NCI-H1436 (cell line): Measurements from ENCODE around the gene TAF1B.
A peak's percentile ranks its signal among the peaks of the same experiment; 100 is the strongest.

ENCODE experiments used
- DNase-seq: peaks from one replicate; lab custom pipeline; 2025; lab: John Stamatoyannopoulos, UW

Gene TAF1B

DNA sequence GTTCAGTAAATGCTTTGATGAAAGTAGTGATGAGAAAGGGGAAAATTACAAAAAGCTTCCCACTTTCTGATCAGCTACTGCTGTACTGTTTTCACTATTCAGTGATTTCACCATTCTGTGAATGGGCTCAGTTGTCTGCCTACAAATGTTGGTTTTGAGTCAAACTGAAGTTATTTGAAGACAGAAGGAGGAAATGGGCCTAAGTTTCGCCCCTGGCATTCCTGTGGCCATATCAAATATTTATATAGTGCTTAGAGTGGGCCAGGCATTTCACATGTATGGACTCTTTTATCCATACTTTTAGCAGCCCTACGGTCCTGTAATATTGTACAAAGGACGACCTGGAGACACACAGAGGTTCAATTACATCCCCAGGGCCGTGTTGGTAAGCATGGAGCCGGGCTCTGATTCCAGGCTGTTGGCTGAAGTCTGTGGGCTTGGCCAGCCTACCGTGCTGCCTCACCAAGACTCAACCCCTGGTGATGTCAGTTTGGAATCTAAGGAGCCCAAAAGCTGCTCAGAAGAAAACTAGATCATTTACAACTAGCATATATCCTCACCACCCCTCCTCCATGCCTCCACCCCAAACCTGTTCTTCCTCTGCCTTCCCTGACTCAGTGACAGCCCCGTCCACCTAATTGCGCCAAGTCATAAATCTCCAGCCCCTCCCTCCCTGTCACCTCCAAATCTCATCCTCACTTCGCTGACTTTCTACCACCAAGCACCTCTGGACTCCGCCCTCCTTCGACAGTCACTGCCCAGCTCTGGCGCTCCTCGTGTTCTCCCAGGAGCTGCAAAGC, 98.1 kb downstream of the TAF1B start:
- DNase-seq, result no peak

- DNase-seq, result no peak
Measured at GRCh38 chr2:9941996-9942390, 98.7 kb downstream of the TAF1B start.

DNA sequence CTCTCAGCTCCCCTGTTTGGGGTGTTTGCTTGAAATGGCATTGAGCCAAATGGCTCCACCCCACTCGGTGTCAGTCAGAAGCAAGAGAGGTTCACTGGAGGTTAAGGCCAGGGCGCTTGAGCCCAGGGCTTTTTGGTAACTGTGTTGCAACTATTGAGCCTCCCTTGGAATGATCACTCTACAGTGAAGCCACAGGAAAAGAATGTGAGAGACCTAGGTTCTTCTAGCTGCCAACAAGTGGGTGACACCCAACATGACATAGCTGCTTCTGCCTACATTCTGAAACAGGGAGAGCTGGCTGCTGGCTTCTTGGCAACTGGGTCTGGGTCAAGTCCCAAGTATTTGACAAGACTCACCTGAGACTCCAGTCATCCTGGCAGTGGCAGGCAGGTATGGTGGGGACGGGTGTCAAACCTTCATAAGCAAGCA, 101.1 kb downstream of the TAF1B start:
- DNase-seq, result no peak

GRCh38 chr2:9945596-9945995, 102.3 kb downstream of the TAF1B start:
- DNase-seq, result no peak

GRCh38 chr2:9946076-9946475, 102.8 kb downstream of the TAF1B start:
- DNase-seq, result no peak

- no peak for DNase-seq
Measured at GRCh38 chr2:9946818-9947217, 103.5 kb downstream of the TAF1B start.

DNA sequence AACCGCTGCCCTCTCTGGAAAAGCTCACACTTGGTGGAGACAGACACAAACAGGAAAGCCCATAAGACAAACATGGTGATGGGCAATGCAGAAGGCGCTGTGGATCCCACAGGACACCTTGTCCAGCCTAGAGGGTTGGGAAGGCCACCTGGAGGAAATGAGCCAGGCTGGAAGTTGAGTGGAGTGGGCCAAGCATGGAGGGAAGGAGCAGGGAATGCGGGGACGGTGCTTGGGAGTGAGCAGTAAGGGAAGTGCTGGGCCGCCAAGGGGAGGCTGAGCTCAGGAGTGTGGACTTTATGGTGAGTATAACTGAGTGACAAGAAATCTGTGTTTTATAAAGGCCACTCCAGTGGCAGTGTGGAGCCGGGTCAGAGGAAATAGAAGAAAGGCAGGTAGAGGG, 105.4 kb downstream of the TAF1B start:
- DNase-seq, result no peak

DNA sequence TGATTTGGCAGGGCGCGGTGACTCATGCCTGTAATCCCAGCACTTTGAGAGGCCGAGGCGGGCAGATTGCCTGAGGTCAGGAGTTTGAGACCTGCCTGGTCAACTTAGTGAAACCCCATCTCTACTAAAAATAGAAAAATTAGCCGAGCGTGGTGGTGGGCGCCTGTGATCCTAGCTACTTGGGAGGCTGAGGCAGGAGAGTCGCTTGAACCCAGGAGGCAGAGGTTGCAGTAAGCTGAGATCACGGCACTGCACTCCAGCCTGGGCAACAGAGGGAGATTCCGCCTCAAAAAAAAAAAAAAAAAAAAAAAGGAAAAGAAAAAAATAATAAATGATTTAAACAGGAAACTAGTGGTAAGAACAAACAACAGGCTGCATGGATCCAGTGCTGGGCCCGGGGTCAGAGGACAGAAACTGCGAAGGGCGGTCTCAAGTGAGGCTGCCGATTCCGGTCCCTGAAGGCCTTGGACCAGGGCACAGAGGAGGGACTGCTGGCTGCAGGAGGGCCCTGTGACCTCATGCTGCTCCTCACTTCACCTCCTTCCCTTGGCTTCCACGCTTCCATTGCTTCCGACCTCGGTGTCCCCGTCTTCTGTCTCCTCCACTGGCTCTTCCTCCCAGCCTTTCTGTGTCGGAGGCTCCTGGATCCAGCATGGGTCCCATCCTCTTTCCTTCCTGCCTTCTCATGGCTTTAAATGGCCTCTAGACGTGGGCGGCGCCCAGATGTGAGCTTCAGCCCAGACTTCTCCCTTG, 106.1 kb downstream of the TAF1B start:
- no peak for DNase-seq

GRCh38 chr2:9949992-9950520, 106.8 kb downstream of the TAF1B start:
- no peak for DNase-seq

GRCh38 chr2:9950521-9951271, 107.4 kb downstream of the TAF1B start:
- DNase-seq, result peak; percentile 58

DNA sequence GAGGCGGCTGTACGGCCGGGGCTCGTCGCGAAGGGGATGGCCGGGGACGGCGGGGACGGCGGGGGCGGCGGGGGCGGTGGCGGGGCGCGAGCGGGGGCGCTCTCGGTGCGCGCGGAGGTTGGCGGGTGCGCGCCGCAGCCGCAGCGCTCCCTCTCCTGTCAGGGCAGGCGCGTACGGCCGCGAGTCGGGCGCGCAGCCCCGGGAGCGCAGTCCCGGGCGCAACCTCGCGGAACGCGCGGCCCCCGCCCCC, 107.9 kb downstream of the TAF1B start:
- DNase-seq, result no peak

DNA sequence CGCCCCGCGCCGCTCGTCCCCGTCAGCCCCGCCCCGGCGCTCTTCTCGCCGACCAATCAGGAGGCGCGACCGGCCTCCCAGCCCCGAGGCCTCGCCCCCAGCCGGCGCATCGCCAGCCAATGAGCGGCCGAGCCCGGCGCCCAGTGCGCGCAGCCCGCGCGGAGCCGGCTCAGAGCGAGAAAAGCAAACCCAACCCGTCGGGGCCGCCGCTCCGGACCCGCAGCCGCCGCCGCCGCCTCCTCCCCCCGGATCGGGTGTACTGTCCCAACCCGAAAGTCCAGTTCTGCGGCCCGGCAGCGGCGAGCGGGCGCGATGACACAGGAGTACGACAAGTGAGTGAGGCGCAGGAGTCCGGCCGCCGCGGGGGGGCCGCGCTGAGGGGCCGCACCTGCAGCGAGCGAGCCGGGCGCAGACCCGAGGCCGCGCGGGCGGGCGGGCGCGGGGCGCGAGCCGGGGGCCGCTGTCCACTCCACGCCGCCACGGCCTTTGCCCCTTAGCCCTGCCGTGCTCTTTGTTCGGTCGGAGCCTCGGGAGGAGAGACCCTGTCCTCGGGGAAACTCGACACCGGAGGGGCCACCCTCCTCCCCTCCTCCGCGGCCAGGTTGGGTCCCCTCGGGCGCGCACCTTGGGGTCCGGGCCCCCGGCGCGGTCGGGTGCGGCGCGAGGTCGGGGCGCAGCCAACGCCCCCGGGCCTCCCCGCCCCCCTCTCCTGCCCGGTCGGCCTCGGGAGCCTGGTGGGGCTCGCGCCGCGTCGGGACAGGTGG, 108.4 kb downstream of the TAF1B start, which contains the start of gene GRHL1:
TSS of gene GRHL1 (plus strand) at position 172 of the 764 bp plus-strand sequence. CDS start at position 313, 141 bp downstream.
- peak; percentile 89 for DNase-seq

- DNase-seq, result no peak
Measured at GRCh38 chr2:9952286-9952737, 109.0 kb downstream of the TAF1B start.

DNA sequence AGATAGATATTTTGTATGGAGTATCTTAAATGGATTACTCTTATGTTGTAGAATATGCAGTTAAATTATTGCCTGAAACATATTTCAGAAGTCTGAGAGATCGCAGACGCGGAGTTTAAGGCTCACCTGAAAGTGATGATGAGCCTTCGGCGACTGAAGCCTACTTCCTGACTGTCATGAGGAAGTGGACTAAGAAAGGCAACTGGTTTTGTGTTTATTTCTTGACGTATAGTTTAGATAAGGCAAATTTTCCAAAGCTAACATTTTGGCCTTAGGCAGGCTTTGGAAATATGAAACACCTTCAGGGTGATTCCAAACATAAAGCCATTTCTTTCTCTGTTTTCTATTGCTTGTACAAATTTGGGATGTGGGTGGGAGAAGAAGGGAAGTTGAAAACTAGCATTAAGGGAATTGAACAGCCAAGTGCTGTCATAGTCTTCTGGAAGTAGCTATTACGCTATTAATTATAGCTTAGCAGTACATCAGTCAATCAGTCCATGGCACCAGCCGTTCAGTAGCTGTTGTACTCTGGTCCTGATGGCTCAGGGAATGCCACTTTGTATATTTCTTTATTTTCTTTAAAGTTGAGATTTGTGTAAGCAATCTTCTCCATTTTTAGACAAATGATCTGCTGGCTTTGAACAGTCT, 109.7 kb downstream of the TAF1B start:
- no peak for DNase-seq

DNA sequence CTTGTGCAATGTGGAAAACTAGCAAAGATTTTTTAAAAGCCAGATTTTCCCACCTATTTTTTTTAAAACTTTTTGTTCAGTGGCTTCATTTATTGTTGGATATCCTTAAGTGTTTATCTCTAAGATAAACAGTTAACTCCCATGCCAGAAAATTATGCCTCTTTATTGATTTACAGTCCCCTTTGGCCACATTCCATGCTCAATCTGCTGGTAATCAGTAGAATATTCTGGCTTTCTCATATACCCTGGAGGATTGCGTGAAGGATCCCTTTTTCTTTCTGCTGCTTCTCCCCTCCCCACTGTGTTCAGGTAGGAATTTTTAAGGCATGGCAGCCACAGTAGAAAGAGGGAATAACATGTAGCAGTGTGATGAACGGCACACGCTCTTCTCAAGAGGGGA, 110.9 kb downstream of the TAF1B start:
- DNase-seq, result no peak

DNA sequence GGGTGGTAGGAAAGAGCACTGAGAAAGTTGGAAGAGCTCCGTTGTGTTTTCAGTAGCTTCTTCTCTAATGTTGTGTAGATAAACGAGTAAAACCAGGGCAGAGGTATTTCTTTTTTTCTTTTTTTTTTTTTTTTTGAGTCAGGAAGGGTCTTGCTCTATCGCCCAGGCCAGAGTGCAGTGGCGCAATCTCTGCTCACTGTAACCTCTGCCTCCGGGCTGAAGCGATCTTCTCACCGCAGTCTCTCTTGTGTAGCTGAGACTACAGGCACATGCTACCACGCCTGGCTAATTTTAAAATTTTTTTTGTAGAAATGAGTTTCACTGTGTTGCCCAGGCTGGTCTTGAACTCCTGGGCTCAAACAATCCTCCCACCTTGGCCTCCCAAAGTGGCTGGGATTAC, 114.8 kb downstream of the TAF1B start:
- no peak for DNase-seq

DNA sequence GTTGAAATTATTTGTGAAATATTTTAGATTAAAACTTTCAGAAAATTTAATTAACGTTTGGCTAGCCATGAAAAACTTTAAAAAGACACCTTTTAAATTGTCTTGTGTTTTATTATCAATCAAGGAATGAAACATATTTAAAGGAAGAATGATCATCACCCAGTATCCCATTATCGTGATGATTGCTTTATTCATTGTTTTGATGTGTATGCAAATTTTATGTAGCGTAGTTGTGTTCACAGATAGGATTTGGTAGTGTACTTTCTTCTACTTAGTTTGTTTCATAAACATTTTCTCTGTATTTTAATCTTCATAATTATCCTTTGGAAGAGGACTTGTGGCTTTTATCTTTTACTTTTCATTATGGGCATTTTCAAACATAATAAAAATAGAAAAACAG, 116.0 kb downstream of the TAF1B start:
- DNase-seq, result no peak

- no peak for DNase-seq
Measured at GRCh38 chr2:9961013-9961412, 117.7 kb downstream of the TAF1B start.

DNA sequence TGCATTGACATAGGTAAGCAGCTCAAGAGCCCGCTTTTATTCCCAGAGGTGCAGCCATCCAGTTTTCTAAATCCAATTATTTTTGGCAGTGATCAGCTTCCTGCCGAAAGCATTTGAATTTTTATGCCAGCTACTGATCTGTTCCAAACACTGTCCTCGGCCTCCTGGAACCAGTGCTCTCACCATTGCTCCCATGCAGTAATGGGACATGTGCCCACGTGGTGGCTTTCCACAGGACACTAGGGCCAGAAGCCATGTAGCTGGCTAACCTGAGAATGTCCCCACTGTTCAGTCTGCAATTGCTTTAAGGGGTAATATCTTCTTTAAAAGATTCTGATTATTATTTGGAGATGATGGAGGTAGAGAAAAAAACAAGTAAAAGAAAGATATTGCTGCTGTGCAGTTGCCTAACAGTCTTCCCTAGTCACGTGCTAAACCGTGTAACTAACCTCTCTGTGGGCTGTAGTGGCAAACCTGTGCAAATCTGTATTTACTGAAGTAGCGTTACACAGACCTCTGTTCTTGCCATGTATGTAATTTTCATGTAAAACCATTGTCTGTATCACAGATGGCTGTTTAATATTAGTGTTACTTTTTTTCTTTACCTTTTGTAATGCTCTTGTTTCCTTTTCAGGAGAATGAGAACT, 121.2 kb downstream of the TAF1B start:
- DNase-seq, result no peak

GRCh38 chr2:9965119-9965822, 122.0 kb downstream of the TAF1B start:
- DNase-seq, result no peak
